ENCODE results near the gene EYS. TPM values are rescaled to one million over a fixed set of nuclear protein-coding genes. Genes with fewer than 3 reads are reported as not detected.

EYS gene
- total RNA-seq, 1 donor from 2014 or later, result not detected

GRCh38 chr6:64050590-64050989 lies 1656.4 kb downstream of the EYS start:
- H3K4me3 ChIP-seq, result no peak overlapping the region
- H3K4me1 ChIP-seq, result no peaks in the 10 kb centered on the region
- no peak for TF ChIP-seq CTCF (IDR thresholded peaks at IDR 0.05)
- no peaks in the 10 kb centered on the region for H3K27me3 ChIP-seq
- intact Hi-C loops (cut with DNase I), result no loop called here
- no peaks in the 10 kb centered on the region for H3K9me3 ChIP-seq
- H3K27ac ChIP-seq, result no peak overlapping the region
- no peaks in the 10 kb centered on the region for H3K36me3 ChIP-seq
- no peak for DNase-seq (ENCODE audit: low spot score in 2 of 2)

DNA sequence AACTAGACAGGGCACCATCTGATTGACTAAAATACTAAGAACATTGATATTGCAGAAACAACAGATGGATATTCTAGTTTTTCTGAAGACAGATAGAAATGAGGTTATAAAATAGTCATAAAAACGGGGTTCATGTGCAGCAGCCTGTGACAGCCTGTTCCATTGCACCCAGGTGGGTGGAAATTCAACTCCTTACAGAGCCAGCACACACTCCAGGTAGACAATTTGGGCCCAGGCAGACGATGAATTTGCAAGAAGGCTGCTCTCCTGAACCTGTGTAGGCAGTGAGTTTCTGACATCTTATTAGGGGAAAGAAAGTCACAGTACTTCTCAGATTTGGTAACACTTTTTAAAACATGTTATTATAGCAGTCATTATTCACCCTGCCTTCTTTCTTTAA lies 1657.3 kb downstream of the EYS start:
- intact Hi-C loops (cut with DNase I), result no loop called here

GRCh38 chr6:64046746-64047208 lies 1660.2 kb downstream of the EYS start:
- TF ChIP-seq CTCF (IDR thresholded peaks at IDR 0.05), result no peak
- Histone ChIP-seq H3K36me3 (no peaks in the 10 kb centered on the region), H3K9me3 (no peaks in the 10 kb centered on the region), H3K4me1 (no peaks in the 10 kb centered on the region), H3K27me3 (no peaks in the 10 kb centered on the region), H3K4me3 (no peak overlapping the region), H3K27ac (no peak overlapping the region)
- DNase-seq (ENCODE audit: low spot score in 2 of 2), result no peak
- intact Hi-C loops (cut with DNase I), result no loop called here

More for the DNA sequence above, 1657.3 kb downstream of the EYS start:
- H3K4me1 ChIP-seq, result no peaks in the 10 kb centered on the region
- DNase-seq (ENCODE audit: low spot score in 2 of 2), result no peak
- no peak overlapping the region for H3K4me3 ChIP-seq
- H3K27ac ChIP-seq, result no peak overlapping the region
- no peaks in the 10 kb centered on the region for H3K36me3 ChIP-seq
- no peaks in the 10 kb centered on the region for H3K27me3 ChIP-seq
- no peaks in the 10 kb centered on the region for H3K9me3 ChIP-seq
- TF ChIP-seq CTCF (IDR thresholded peaks at IDR 0.05), result no peak

- no peaks in the 10 kb centered on the region for H3K36me3 ChIP-seq
- H3K27me3 ChIP-seq, result no peaks in the 10 kb centered on the region
- no peaks in the 10 kb centered on the region for H3K9me3 ChIP-seq
- no peak for DNase-seq (ENCODE audit: low spot score in 2 of 2)
- H3K27ac ChIP-seq, result no peak overlapping the region
- intact Hi-C loops (cut with DNase I), result no loop called here
- TF ChIP-seq CTCF (IDR thresholded peaks at IDR 0.05), result no peak
- H3K4me3 ChIP-seq, result no peak overlapping the region
- no peaks in the 10 kb centered on the region for H3K4me1 ChIP-seq
Measured at GRCh38 chr6:64041373-64041772, 1665.7 kb downstream of the EYS start.

DNA sequence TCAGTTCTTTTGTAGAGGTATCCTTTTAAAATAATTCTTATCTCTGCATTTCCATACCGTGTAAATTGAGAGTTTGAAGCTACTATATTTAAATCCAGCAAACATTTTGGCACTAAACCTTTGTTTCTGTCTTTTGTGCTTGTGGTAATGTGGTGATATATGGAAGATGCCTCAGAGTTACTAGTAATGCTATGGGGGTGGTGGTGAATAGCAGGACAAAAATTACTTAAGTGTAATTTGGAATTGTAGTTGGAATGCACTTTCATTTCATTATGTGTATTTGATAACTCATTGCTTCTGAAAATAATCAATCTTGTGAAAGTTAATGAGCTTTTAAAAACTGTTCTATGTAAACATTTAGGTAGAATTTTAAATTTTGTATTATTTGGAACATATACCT lies 1666.9 kb downstream of the EYS start:
- H3K27me3 ChIP-seq, result no peaks in the 10 kb centered on the region
- no peak for TF ChIP-seq CTCF (IDR thresholded peaks at IDR 0.05)
- no peaks in the 10 kb centered on the region for H3K36me3 ChIP-seq
- no peak for DNase-seq (ENCODE audit: low spot score in 2 of 2)
- H3K9me3 ChIP-seq, result no peaks in the 10 kb centered on the region
- H3K27ac ChIP-seq, result no peak overlapping the region
- no peaks in the 10 kb centered on the region for H3K4me1 ChIP-seq
- H3K4me3 ChIP-seq, result no peak overlapping the region
- intact Hi-C loops (cut with DNase I), result no loop called here

- Histone ChIP-seq H3K4me3 (no peak overlapping the region), H3K27ac (no peak overlapping the region), H3K9me3 (no peaks in the 10 kb centered on the region), H3K27me3 (no peaks in the 10 kb centered on the region), H3K36me3 (no peaks in the 10 kb centered on the region), H3K4me1 (no peaks in the 10 kb centered on the region)
- no peak for TF ChIP-seq CTCF (IDR thresholded peaks at IDR 0.05)
- no peak for DNase-seq (ENCODE audit: low spot score in 2 of 2)
- intact Hi-C loops (cut with DNase I), result no loop called here
Measured at GRCh38 chr6:64037427-64037826, 1669.6 kb downstream of the EYS start.

Data from ascending aorta (tissue), 2 donors.